NT2/D1 (cell line): ENCODE measurements around the gene TACR1.

ENCODE experiments used
- DNase-seq: peaks from one replicate; pipeline ENCODE4 v3.0.0-alpha.2; 2011; ENCODE audit warnings: low read depth, low spot score
- H3K27me3 ChIP-seq: 2 replicates; pipeline ENCODE4 v1.6.0; 2011; ENCODE audit warnings: mild to moderate bottlenecking; ENCODE audit not compliant: insufficient read length, insufficient read depth
- H3K36me3 ChIP-seq: 2 replicates; pipeline ENCODE4 v1.6.1; 2011; ENCODE audit warnings: mild to moderate bottlenecking, low read length, mixed read lengths; ENCODE audit not compliant: insufficient read depth, insufficient read length
- H3K4me1 ChIP-seq: 2 replicates; pipeline ENCODE4 v1.5.1; 2011; ENCODE audit not compliant: insufficient read depth, insufficient read length
- H3K4me3 ChIP-seq: 2 replicates; pipeline ENCODE4 v1.5.1; 2011; ENCODE audit warnings: low read depth; ENCODE audit not compliant: insufficient read length
- H3K9ac ChIP-seq: 2 replicates; pipeline ENCODE4 v1.6.0; 2011; ENCODE audit warnings: low read depth; ENCODE audit not compliant: insufficient read length
- H3K9me3 ChIP-seq: 2 replicates; pipeline ENCODE4 v1.5.1; 2011; ENCODE audit warnings: mild to moderate bottlenecking, low read length; ENCODE audit not compliant: insufficient read depth
- SUZ12 ChIP-seq: IDR thresholded peaks from 2 replicates; pipeline ENCODE4 v1.6.1; 2011; ENCODE audit not compliant: insufficient read length, insufficient read depth; ENCODE audit errors: extremely low read depth
- YY1 ChIP-seq: IDR thresholded peaks from 2 replicates; pipeline ENCODE4 v1.6.1; 2011; ENCODE audit not compliant: insufficient read length, insufficient read depth
- ZNF274 ChIP-seq: IDR thresholded peaks from 2 replicates; pipeline ENCODE4 v1.6.1; 2011; ENCODE audit warnings: mild to moderate bottlenecking, low read depth, low read length

Gene TACR1

GRCh38 chr2:75130171-75130570, 69.1 kb downstream of the TACR1 start:
- Histone ChIP-seq H3K27me3 (no peaks in the 10 kb centered on the region), H3K9ac (no peak overlapping the region), H3K9me3 (peaks cover 13% of the 10 kb centered on the region; the same call in 1 of the 2 replicates), H3K36me3 (no peaks in the 10 kb centered on the region), H3K4me3 (no peak overlapping the region), H3K4me1 (no peaks in the 10 kb centered on the region)
- DNase-seq, result no peak
- TF ChIP-seq ZNF274, result no peak
- no peak for TF ChIP-seq YY1
- TF ChIP-seq SUZ12, result no peak

GRCh38 chr2:75123876-75124275, 75.4 kb downstream of the TACR1 start:
- H3K9ac ChIP-seq, result no peak overlapping the region
- no peak for TF ChIP-seq ZNF274
- no peak for TF ChIP-seq SUZ12
- no peaks in the 10 kb centered on the region for H3K27me3 ChIP-seq
- H3K36me3 ChIP-seq, result no peaks in the 10 kb centered on the region
- no peaks in the 10 kb centered on the region for H3K4me1 ChIP-seq
- H3K4me3 ChIP-seq, result no peak overlapping the region
- DNase-seq, result no peak
- peaks cover 13% of the 10 kb centered on the region; the same call in 1 of the 2 replicates for H3K9me3 ChIP-seq

GRCh38 chr2:75113231-75113869, 86.0 kb downstream of the TACR1 start:
- H3K9ac ChIP-seq, result no peak overlapping the region
- no peaks in the 10 kb centered on the region for H3K27me3 ChIP-seq
- H3K4me3 ChIP-seq, result no peak overlapping the region
- DNase-seq, result no peak
- TF ChIP-seq ZNF274 (no peak), SUZ12 (no peak), YY1 (no peak)
- no peaks in the 10 kb centered on the region for H3K36me3 ChIP-seq
- peaks cover 3% of the 10 kb centered on the region for H3K4me1 ChIP-seq
- H3K9me3 ChIP-seq, result no peaks in the 10 kb centered on the region

- TF ChIP-seq YY1, result no peak
- no peak for TF ChIP-seq ZNF274
- no peak for TF ChIP-seq SUZ12
- H3K36me3 ChIP-seq, result no peaks in the 10 kb centered on the region
- H3K4me3 ChIP-seq, result no peak overlapping the region
- H3K9ac ChIP-seq, result no peak overlapping the region
- no peak for DNase-seq
- peaks cover 3% of the 10 kb centered on the region for H3K4me1 ChIP-seq
- H3K27me3 ChIP-seq, result no peaks in the 10 kb centered on the region
- no peaks in the 10 kb centered on the region for H3K9me3 ChIP-seq
Measured at GRCh38 chr2:75108937-75109482, 90.3 kb downstream of the TACR1 start.

- Histone ChIP-seq H3K36me3 (no peaks in the 10 kb centered on the region), H3K27me3 (no peaks in the 10 kb centered on the region), H3K4me1 (no peaks in the 10 kb centered on the region), H3K4me3 (no peak overlapping the region), H3K9me3 (peaks cover 6% of the 10 kb centered on the region; the same call in 1 of the 2 replicates), H3K9ac (no peak overlapping the region)
- no peak for DNase-seq
- TF ChIP-seq ZNF274, result no peak
- TF ChIP-seq YY1, result no peak
- no peak for TF ChIP-seq SUZ12
Measured at GRCh38 chr2:75102011-75102410, 97.3 kb downstream of the TACR1 start.

GRCh38 chr2:75100801-75101151, 98.5 kb downstream of the TACR1 start:
- no peak for DNase-seq
- Histone ChIP-seq H3K36me3 (no peaks in the 10 kb centered on the region), H3K4me3 (no peak overlapping the region), H3K9me3 (peaks cover 6% of the 10 kb centered on the region; the same call in 1 of the 2 replicates), H3K9ac (no peak overlapping the region), H3K27me3 (no peaks in the 10 kb centered on the region), H3K4me1 (no peaks in the 10 kb centered on the region)
- no peak for TF ChIP-seq YY1
- no peak for TF ChIP-seq SUZ12
- no peak for TF ChIP-seq ZNF274

- no peaks in the 10 kb centered on the region for H3K4me1 ChIP-seq
- no peak for DNase-seq
- H3K36me3 ChIP-seq, result no peaks in the 10 kb centered on the region
- H3K9ac ChIP-seq, result no peak overlapping the region
- H3K4me3 ChIP-seq, result no peak overlapping the region
- no peak for TF ChIP-seq SUZ12
- TF ChIP-seq YY1, result no peak
- no peak for TF ChIP-seq ZNF274
- no peaks in the 10 kb centered on the region for H3K27me3 ChIP-seq
- peaks cover 6% of the 10 kb centered on the region; the same call in 1 of the 2 replicates for H3K9me3 ChIP-seq
Measured at GRCh38 chr2:75100011-75100800, 99.1 kb downstream of the TACR1 start.
